OCI-LY1 (cell line): ENCODE results near the gene RNF166.

ENCODE experiments used
- H2AFZ ChIP-seq: fragments of 200-600 bp; sonication (generic), shearing (Covaris generic); 2 replicates; pipeline ENCODE4 v1.6.0; 2014; ENCODE audit warnings: antibody characterized with exemption, mild to moderate bottlenecking, low read length
- H3F3A ChIP-seq: fragments of 200-600 bp; sonication (generic), shearing (Covaris generic); 2 replicates; pipeline ENCODE4 v1.6.0; 2014; ENCODE audit warnings: mild to moderate bottlenecking, antibody characterized with exemption, low read length, moderate library complexity; ENCODE audit not compliant: insufficient read depth
- H3K27ac ChIP-seq: fragments of 200-600 bp; sonication (generic); 2 replicates; pipeline ENCODE4 v1.5.1; 2014; ENCODE audit warnings: low read length, mixed run types, mild to moderate bottlenecking, low read depth; ENCODE audit not compliant: poor library complexity, severe bottlenecking
- H3K27me3 ChIP-seq: fragments of 200-600 bp; sonication (generic); 2 replicates; pipeline ENCODE4 v1.6.0; 2014; ENCODE audit warnings: antibody characterized with exemption, mild to moderate bottlenecking, low read length, moderate library complexity; ENCODE audit not compliant: insufficient read depth
- H3K36me3 ChIP-seq: fragments of 200-600 bp; sonication (generic); 2 replicates; pipeline ENCODE4 v1.6.1; 2014; ENCODE audit warnings: mild to moderate bottlenecking, antibody characterized with exemption, low read length, moderate library complexity, mixed read lengths; ENCODE audit not compliant: insufficient read depth
- H3K4me1 ChIP-seq: fragments of 200-600 bp; sonication (generic); 2 replicates; pipeline ENCODE4 v1.5.1; 2014; ENCODE audit warnings: mild to moderate bottlenecking, low read length, moderate library complexity; ENCODE audit not compliant: insufficient read depth, severe bottlenecking
- H3K4me2 ChIP-seq: fragments of 200-600 bp; sonication (generic), shearing (Covaris generic); 2 replicates; pipeline ENCODE4 v1.6.1; 2014; ENCODE audit warnings: low read length
- H3K4me3 ChIP-seq: fragments of 200-600 bp; sonication (generic); 2 replicates; pipeline ENCODE4 v1.5.1; 2014; ENCODE audit warnings: low read length, low read depth, mild to moderate bottlenecking, mixed read lengths; ENCODE audit not compliant: poor library complexity, severe bottlenecking
- H3K79me2 ChIP-seq: fragments of 200-600 bp; shearing (Covaris generic); 2 replicates; pipeline ENCODE4 v1.6.1; 2016; ENCODE audit warnings: mixed run types, low read length, mixed read lengths; ENCODE audit not compliant: insufficient read depth
- H3K9ac ChIP-seq: fragments of 200-600 bp; sonication (generic), shearing (Covaris generic); 2 replicates; pipeline ENCODE4 v1.6.1; 2014; ENCODE audit warnings: mild to moderate bottlenecking, low read length, mixed read lengths
- H3K9me2 ChIP-seq: fragments of 200-600 bp; sonication (generic), shearing (Covaris generic); 2 replicates; pipeline ENCODE4 v1.6.1; 2014; ENCODE audit warnings: low read depth, mild to moderate bottlenecking, low read length, mixed read lengths
- H3K9me3 ChIP-seq: fragments of 200-600 bp; shearing (Covaris generic); 2 replicates; pipeline ENCODE4 v1.6.1; 2014; ENCODE audit warnings: low read length, mixed read lengths
- H4K20me1 ChIP-seq: fragments of 200-600 bp; sonication (generic), shearing (Covaris generic); 2 replicates; pipeline ENCODE4 v1.6.0; 2016; ENCODE audit warnings: mild to moderate bottlenecking, low read length; ENCODE audit not compliant: insufficient read depth
- CTCF ChIP-seq: fragments of 200-600 bp; sonication (generic), shearing (Covaris generic); IDR thresholded peaks from 2 replicates; pipeline ENCODE4 v1.5.1; 2017; ENCODE audit warnings: mild to moderate bottlenecking, antibody characterized with exemption, low read length, moderate library complexity, mixed read lengths
- EZH2 ChIP-seq: fragments of 200-600 bp; sonication (generic), shearing (Covaris generic); IDR thresholded peaks from 2 replicates; pipeline ENCODE4 v1.8.0; 2017; ENCODE audit warnings: borderline replicate concordance, mixed run types, mild to moderate bottlenecking, antibody characterized with exemption, low read length, moderate library complexity, mixed read lengths

RNF166 gene

GRCh38 chr16:88719933-88720296, 13.7 kb upstream of the RNF166 start:
- Histone ChIP-seq H3K27ac (no peak overlapping the region), H3K4me3 (no peak overlapping the region), H4K20me1 (no peaks in the 10 kb centered on the region), H3K4me2 (no peak overlapping the region), H3F3A (no peaks in the 10 kb centered on the region), H3K79me2 (no peaks in the 10 kb centered on the region), H3K36me3 (peaks cover 41% of the 10 kb centered on the region), H3K9me3 (no peaks in the 10 kb centered on the region), H3K4me1 (no peaks in the 10 kb centered on the region), H3K9me2 (no peaks in the 10 kb centered on the region), H2AFZ (no peak overlapping the region), H3K9ac (no peak overlapping the region), H3K27me3 (no peaks in the 10 kb centered on the region; the same call in 1 of the 2 replicates)
- TF ChIP-seq CTCF, result no peak

GRCh38 chr16:88719267-88719932, 13.2 kb upstream of the RNF166 start:
- Histone ChIP-seq H3K9me2 (no peaks in the 10 kb centered on the region), H3K4me3 (no peak overlapping the region), H3K9ac (no peak overlapping the region), H3K4me2 (no peak overlapping the region), H4K20me1 (no peaks in the 10 kb centered on the region), H3K4me1 (no peaks in the 10 kb centered on the region), H3K36me3 (peaks cover 39% of the 10 kb centered on the region), H3K9me3 (no peaks in the 10 kb centered on the region), H3F3A (no peaks in the 10 kb centered on the region), H3K79me2 (no peaks in the 10 kb centered on the region), H3K27me3 (no peaks in the 10 kb centered on the region), H3K27ac (no peak overlapping the region), H2AFZ (no peak overlapping the region)
- TF ChIP-seq CTCF (no peak), EZH2 (no peak)

- H3K4me1 ChIP-seq, result no peaks in the 10 kb centered on the region
- H3K27ac ChIP-seq, result no peak overlapping the region
- H4K20me1 ChIP-seq, result no peaks in the 10 kb centered on the region
- TF ChIP-seq CTCF (no peak), EZH2 (no peak)
- H3K36me3 ChIP-seq, result peaks cover 37% of the 10 kb centered on the region
- H3K27me3 ChIP-seq, result no peaks in the 10 kb centered on the region
- H3K9ac ChIP-seq, result no peak overlapping the region
- H3K9me2 ChIP-seq, result no peaks in the 10 kb centered on the region
- H2AFZ ChIP-seq, result no peak overlapping the region
- no peaks in the 10 kb centered on the region for H3K79me2 ChIP-seq
- H3F3A ChIP-seq, result no peaks in the 10 kb centered on the region
- H3K9me3 ChIP-seq, result no peaks in the 10 kb centered on the region
- no peak overlapping the region for H3K4me3 ChIP-seq
- H3K4me2 ChIP-seq, result no peak overlapping the region
Measured at GRCh38 chr16:88718178-88718577, 12.0 kb upstream of the RNF166 start.
